Measurements from ENCODE around the gene CELSR1. TPM values are rescaled to one million over a fixed set of nuclear protein-coding genes. Genes with fewer than 3 reads are reported as not detected.

Gene CELSR1
- total RNA-seq, 1 experiment from 2014 or later: 30.7 TPM

DNA sequence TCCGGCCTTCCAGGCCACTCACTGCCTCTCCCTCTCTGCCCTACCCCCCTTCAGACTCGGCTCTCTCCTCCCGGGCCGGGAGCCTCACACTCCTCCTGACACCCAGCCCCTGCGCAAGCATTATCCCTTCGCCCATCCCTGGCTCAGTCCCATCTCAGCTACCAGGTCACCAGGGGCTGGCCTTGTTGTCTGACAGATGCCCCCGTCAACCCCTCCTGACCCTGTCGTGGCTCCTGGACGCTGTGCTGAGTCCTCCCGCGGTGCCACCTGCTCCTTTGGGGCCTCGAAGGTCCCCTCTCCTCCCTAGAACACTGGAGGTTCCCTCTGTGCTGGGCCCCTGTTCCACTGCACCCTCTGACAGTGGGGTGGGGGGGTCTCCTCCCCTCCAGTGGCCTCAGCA, 169.0 kb downstream of the CELSR1 start:
- H3K4me1 ChIP-seq (ENCODE audit: control insufficient read depth, insufficient read depth, low read length): no peaks in the 10 kb centered on the region
- no peak for TF ChIP-seq TCF7L2 (IDR thresholded peaks at IDR 0.05; ENCODE audit: low read depth, low read length)
- TF ChIP-seq, protein P1, sequence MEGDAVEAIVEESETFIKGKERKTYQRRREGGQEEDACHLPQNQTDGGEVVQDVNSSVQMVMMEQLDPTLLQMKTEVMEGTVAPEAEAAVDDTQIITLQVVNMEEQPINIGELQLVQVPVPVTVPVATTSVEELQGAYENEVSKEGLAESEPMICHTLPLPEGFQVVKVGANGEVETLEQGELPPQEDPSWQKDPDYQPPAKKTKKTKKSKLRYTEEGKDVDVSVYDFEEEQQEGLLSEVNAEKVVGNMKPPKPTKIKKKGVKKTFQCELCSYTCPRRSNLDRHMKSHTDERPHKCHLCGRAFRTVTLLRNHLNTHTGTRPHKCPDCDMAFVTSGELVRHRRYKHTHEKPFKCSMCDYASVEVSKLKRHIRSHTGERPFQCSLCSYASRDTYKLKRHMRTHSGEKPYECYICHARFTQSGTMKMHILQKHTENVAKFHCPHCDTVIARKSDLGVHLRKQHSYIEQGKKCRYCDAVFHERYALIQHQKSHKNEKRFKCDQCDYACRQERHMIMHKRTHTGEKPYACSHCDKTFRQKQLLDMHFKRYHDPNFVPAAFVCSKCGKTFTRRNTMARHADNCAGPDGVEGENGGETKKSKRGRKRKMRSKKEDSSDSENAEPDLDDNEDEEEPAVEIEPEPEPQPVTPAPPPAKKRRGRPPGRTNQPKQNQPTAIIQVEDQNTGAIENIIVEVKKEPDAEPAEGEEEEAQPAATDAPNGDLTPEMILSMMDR (IDR thresholded peaks at IDR 0.05): no peak
- TF ChIP-seq, protein P2, sequence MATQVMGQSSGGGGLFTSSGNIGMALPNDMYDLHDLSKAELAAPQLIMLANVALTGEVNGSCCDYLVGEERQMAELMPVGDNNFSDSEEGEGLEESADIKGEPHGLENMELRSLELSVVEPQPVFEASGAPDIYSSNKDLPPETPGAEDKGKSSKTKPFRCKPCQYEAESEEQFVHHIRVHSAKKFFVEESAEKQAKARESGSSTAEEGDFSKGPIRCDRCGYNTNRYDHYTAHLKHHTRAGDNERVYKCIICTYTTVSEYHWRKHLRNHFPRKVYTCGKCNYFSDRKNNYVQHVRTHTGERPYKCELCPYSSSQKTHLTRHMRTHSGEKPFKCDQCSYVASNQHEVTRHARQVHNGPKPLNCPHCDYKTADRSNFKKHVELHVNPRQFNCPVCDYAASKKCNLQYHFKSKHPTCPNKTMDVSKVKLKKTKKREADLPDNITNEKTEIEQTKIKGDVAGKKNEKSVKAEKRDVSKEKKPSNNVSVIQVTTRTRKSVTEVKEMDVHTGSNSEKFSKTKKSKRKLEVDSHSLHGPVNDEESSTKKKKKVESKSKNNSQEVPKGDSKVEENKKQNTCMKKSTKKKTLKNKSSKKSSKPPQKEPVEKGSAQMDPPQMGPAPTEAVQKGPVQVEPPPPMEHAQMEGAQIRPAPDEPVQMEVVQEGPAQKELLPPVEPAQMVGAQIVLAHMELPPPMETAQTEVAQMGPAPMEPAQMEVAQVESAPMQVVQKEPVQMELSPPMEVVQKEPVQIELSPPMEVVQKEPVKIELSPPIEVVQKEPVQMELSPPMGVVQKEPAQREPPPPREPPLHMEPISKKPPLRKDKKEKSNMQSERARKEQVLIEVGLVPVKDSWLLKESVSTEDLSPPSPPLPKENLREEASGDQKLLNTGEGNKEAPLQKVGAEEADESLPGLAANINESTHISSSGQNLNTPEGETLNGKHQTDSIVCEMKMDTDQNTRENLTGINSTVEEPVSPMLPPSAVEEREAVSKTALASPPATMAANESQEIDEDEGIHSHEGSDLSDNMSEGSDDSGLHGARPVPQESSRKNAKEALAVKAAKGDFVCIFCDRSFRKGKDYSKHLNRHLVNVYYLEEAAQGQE (IDR thresholded peaks at IDR 0.05; ENCODE audit: insufficient read depth in 1 of 2, low read depth in 2 of 2, low read length in 1 of 2): no peak
- no peak for TF ChIP-seq POLR2AphosphoS5 (IDR thresholded peaks at IDR 0.05; ENCODE audit: low read depth, low read length)
- no peak for TF ChIP-seq SIN3A (IDR thresholded peaks at IDR 0.05; ENCODE audit: borderline replicate concordance, insufficient read depth, low read depth, low read length)
- no peak overlapping the region for H3K27ac ChIP-seq (ENCODE audit: low read length)
- POLR2A ChIA-PET: no interaction called here
- intact Hi-C loops (cut with micrococcal nuclease; ENCODE audit: unreplicated experiment): no loop called here
- no peak overlapping the region for H3K4me3 ChIP-seq (ENCODE audit: low read depth in 2 of 2, low read length in 2 of 2)
- no TSS peak for BruUV-seq (replicated peaks)
- in situ Hi-C loops (cut with HindIII; ENCODE audit: low pct_unique_long_range_greater_than_20kb, low sequenced_read_pairs): no loop called here
- DNase-seq (ENCODE audit: low read depth, low spot score): no peak
- ATAC-seq: no peak
- H3K9me3 ChIP-seq (ENCODE audit: control insufficient read depth, insufficient read depth, low read depth, low read length): no peaks in the 10 kb centered on the region
- no peaks in the 10 kb centered on the region for H3K36me3 ChIP-seq (ENCODE audit: control insufficient read depth, insufficient read depth, low read length)
- CTCF ChIA-PET: interaction anchor here (0.7 to 1.5 kb wide), 9 partner anchors 10 to 555 kb away, joined by 3 to 16 read pairs (median 4); partner anchors contain the start of gene CELSR1
- no peaks in the 10 kb centered on the region for H3K27me3 ChIP-seq (ENCODE audit: control insufficient read depth, insufficient read depth, low read length)

DNA sequence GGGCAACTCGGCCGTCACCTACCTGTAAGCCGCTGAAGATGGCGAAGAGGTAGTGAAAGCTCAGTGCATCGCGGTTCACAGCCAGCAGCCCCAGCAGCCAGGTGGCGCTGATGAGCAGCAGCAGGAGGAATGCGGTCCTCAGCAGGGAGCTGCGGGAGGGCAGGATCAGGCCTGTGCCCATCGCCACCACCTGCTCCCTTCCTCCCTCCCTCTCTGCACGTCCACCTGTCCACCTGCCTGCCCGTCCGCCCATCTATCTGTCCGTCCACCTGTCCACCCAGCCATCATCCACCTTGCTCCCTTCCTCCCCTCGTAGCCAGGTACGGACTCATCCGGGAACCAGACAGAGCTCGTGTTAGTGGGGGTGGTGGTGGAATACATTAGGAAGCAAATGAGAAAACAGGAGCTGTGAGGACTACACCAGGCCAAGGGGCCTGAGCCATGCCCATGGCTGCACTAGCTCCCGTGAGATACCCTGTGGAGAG, 169.7 kb downstream of the CELSR1 start:
- Histone ChIP-seq H3K27ac (ENCODE audit: low read length) (no peak overlapping the region), H3K36me3 (ENCODE audit: control insufficient read depth, insufficient read depth, low read length) (no peaks in the 10 kb centered on the region), H3K9me3 (ENCODE audit: control insufficient read depth, insufficient read depth, low read depth, low read length) (no peaks in the 10 kb centered on the region), H3K4me1 (ENCODE audit: control insufficient read depth, insufficient read depth, low read length) (no peaks in the 10 kb centered on the region), H3K4me3 (ENCODE audit: low read depth in 2 of 2, low read length in 2 of 2) (no peak overlapping the region), H3K27me3 (ENCODE audit: control insufficient read depth, insufficient read depth, low read length) (no peaks in the 10 kb centered on the region)
- no TSS peak for BruUV-seq (replicated peaks)
- in situ Hi-C loops (cut with HindIII; ENCODE audit: low pct_unique_long_range_greater_than_20kb, low sequenced_read_pairs) (no loop called here), intact Hi-C loops (cut with micrococcal nuclease; ENCODE audit: unreplicated experiment) (loop anchor here (2.0 kb wide), 1 partner anchor 175 kb away; no protein-coding TSS in a partner anchor)
- ChIA-PET CTCF (interaction anchor here (0.5 to 1.5 kb wide), 14 partner anchors 9 to 320 kb away, joined by 3 to 15 read pairs (median 3); partner anchors contain the start of gene CELSR1), POLR2A (no interaction called here)
- DNase-seq (ENCODE audit: low read depth, low spot score) (peak; percentile 46), ATAC-seq (peak; percentile 91)
- no peak for TF ChIP-seq POLR2AphosphoS5 (IDR thresholded peaks at IDR 0.05; ENCODE audit: low read depth, low read length)
- TF ChIP-seq SIN3A (IDR thresholded peaks at IDR 0.05; ENCODE audit: borderline replicate concordance, insufficient read depth, low read depth, low read length): no peak
- TF ChIP-seq, protein P1 (IDR thresholded peaks at IDR 0.05): peak; percentile 92
